ENCODE measurements around the gene UCHL5.

Gene UCHL5

DNA sequence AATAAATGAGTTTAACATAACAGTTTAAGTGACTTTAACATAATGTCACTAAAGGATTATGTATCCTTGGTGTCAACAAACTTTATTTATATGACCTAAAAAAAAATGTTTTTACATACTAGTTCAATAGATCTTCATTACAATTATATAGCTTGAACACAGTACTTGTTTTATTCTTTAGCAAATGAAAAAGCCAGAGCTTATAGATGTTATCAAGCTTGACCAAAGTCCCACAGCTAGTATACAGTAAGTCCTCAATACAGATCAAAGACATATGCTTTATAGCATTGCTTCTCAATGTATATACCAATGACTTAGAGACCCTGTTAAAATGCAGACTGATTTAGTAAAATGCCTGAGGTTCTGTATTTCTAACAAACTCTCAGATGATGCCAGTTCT lies 42.4 kb downstream of the UCHL5 start:
- TF ChIP-seq EZH2phosphoT487 (IDR thresholded peaks at IDR 0.05; ENCODE audit: low read depth) = no peak
- TF ChIP-seq, protein P1, sequence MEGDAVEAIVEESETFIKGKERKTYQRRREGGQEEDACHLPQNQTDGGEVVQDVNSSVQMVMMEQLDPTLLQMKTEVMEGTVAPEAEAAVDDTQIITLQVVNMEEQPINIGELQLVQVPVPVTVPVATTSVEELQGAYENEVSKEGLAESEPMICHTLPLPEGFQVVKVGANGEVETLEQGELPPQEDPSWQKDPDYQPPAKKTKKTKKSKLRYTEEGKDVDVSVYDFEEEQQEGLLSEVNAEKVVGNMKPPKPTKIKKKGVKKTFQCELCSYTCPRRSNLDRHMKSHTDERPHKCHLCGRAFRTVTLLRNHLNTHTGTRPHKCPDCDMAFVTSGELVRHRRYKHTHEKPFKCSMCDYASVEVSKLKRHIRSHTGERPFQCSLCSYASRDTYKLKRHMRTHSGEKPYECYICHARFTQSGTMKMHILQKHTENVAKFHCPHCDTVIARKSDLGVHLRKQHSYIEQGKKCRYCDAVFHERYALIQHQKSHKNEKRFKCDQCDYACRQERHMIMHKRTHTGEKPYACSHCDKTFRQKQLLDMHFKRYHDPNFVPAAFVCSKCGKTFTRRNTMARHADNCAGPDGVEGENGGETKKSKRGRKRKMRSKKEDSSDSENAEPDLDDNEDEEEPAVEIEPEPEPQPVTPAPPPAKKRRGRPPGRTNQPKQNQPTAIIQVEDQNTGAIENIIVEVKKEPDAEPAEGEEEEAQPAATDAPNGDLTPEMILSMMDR (IDR thresholded peaks at IDR 0.05; ENCODE audit: low read depth, low read length) = no peak
- Histone ChIP-seq H2AFZ (ENCODE audit: low read depth, low read length) (no peak overlapping the region), H3K9ac (ENCODE audit: low read length) (no peak overlapping the region), H3K36me3 (replicated peaks; ENCODE audit: low read depth, low read length) (peaks cover 24% of the 10 kb centered on the region), H3K4me3 (ENCODE audit: low read length) (no peak overlapping the region), H3K4me1 (ENCODE audit: low read length) (no peaks in the 10 kb centered on the region), H3K4me2 (ENCODE audit: low read length) (no peak overlapping the region), H4K20me1 (ENCODE audit: insufficient read depth, low read length) (no peaks in the 10 kb centered on the region), H3K9me3 (ENCODE audit: insufficient read depth, low read length) (no peaks in the 10 kb centered on the region), H3K27me3 (ENCODE audit: low read depth, low read length) (no peaks in the 10 kb centered on the region), H3K79me2 (ENCODE audit: low read length) (no peaks in the 10 kb centered on the region), H3K27ac (ENCODE audit: low read length) (no peak overlapping the region)

DNA sequence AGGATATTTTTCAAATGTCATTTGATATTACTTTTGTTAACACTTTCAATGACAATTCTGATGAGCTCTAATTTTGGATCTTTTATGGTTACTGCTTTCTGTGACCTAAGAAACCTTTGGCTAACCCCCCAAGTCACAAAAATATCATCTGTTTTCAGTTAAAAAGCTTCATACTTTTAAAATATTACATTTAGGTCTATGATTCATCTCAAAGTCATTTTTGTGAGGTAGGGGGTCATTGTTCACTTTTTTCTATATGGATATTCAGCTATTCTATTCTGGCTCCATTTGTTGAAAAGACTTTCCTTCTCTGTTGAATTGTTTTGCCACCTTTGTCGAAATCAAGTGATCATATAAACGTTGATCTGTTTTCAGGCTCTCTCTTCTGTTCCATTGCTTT lies 44.8 kb downstream of the UCHL5 start:
- H3K27ac ChIP-seq (ENCODE audit: low read length) = no peak overlapping the region
- no peak overlapping the region for H3K4me2 ChIP-seq (ENCODE audit: low read length)
- peaks cover 4% of the 10 kb centered on the region for H3K4me1 ChIP-seq (ENCODE audit: low read length)
- H3K27me3 ChIP-seq (ENCODE audit: low read depth, low read length) = no peaks in the 10 kb centered on the region
- no peak for TF ChIP-seq EZH2phosphoT487 (IDR thresholded peaks at IDR 0.05; ENCODE audit: low read depth)
- TF ChIP-seq, protein P1 (IDR thresholded peaks at IDR 0.05; ENCODE audit: low read depth, low read length) = no peak
- peaks cover 19% of the 10 kb centered on the region for H3K36me3 ChIP-seq (replicated peaks; ENCODE audit: low read depth, low read length)
- no peak overlapping the region for H3K4me3 ChIP-seq (ENCODE audit: low read length)
- H4K20me1 ChIP-seq (ENCODE audit: insufficient read depth, low read length) = no peaks in the 10 kb centered on the region
- no peaks in the 10 kb centered on the region for H3K9me3 ChIP-seq (ENCODE audit: insufficient read depth, low read length)
- H3K79me2 ChIP-seq (ENCODE audit: low read length) = no peaks in the 10 kb centered on the region
- H2AFZ ChIP-seq (ENCODE audit: low read depth, low read length) = no peak overlapping the region
- no peak overlapping the region for H3K9ac ChIP-seq (ENCODE audit: low read length)

DNA sequence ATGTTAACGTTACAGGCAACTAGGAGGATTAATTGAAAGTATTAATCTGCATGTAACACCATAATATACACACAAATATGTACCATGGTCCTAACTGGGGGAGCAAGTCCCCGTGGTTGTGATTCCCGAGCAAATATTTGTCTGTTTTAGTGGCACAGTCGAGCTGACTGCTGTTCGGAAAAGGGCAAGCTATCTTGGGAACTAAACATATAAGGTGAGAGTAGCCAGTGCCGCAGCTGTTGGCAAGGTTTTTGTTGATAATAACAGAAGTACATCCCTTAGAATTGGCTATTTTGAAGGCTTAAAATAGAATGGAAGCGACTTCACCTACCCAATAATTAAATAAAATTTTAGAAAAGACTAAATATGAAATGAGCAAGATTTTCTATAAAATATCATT lies 45.5 kb downstream of the UCHL5 start:
- H3K27ac ChIP-seq (ENCODE audit: low read length) = no peak overlapping the region
- H3K4me3 ChIP-seq (ENCODE audit: low read length) = no peak overlapping the region
- no peak overlapping the region for H3K9ac ChIP-seq (ENCODE audit: low read length)
- no peak overlapping the region for H2AFZ ChIP-seq (ENCODE audit: low read depth, low read length)
- H3K9me3 ChIP-seq (ENCODE audit: insufficient read depth, low read length) = no peaks in the 10 kb centered on the region
- no peak overlapping the region for H3K4me2 ChIP-seq (ENCODE audit: low read length)
- peaks cover 4% of the 10 kb centered on the region for H3K4me1 ChIP-seq (ENCODE audit: low read length)
- no peaks in the 10 kb centered on the region for H3K79me2 ChIP-seq (ENCODE audit: low read length)
- H3K36me3 ChIP-seq (replicated peaks; ENCODE audit: low read depth, low read length) = peaks cover 19% of the 10 kb centered on the region
- TF ChIP-seq EZH2phosphoT487 (IDR thresholded peaks at IDR 0.05; ENCODE audit: low read depth) = no peak
- TF ChIP-seq, protein P1 (IDR thresholded peaks at IDR 0.05; ENCODE audit: low read depth, low read length) = no peak
- no peaks in the 10 kb centered on the region for H4K20me1 ChIP-seq (ENCODE audit: insufficient read depth, low read length)
- H3K27me3 ChIP-seq (ENCODE audit: low read depth, low read length) = no peaks in the 10 kb centered on the region

DNA sequence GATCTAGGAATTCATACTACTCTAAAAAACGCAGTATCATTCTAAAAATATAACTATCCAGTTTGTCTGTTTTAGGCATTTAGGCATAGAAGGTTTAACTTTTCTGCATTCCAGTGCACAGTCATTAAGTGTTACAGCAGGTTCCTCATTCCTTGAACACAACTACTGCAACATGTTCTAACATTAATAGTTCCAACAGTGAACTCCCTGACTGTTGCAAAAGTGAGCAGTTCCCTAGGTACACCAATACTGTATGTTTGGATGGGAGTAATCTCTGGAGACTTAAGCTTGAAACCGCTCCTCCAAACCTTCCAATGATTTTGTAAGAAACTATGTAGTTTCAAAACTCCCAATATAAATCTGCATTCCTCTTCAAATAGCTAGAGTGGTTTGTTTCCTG lies 46.2 kb downstream of the UCHL5 start:
- Histone ChIP-seq H3K4me3 (ENCODE audit: low read length) (no peak overlapping the region), H4K20me1 (ENCODE audit: insufficient read depth, low read length) (no peaks in the 10 kb centered on the region), H3K9me3 (ENCODE audit: insufficient read depth, low read length) (no peaks in the 10 kb centered on the region), H3K4me1 (ENCODE audit: low read length) (peaks cover 4% of the 10 kb centered on the region), H3K27me3 (ENCODE audit: low read depth, low read length) (no peaks in the 10 kb centered on the region), H3K36me3 (replicated peaks; ENCODE audit: low read depth, low read length) (peaks cover 19% of the 10 kb centered on the region), H3K9ac (ENCODE audit: low read length) (no peak overlapping the region), H3K79me2 (ENCODE audit: low read length) (no peaks in the 10 kb centered on the region), H3K27ac (ENCODE audit: low read length) (no peak overlapping the region), H3K4me2 (ENCODE audit: low read length) (no peak overlapping the region), H2AFZ (ENCODE audit: low read depth, low read length) (no peak overlapping the region)
- TF ChIP-seq, protein P1 (IDR thresholded peaks at IDR 0.05; ENCODE audit: low read depth, low read length) = no peak
- no peak for TF ChIP-seq EZH2phosphoT487 (IDR thresholded peaks at IDR 0.05; ENCODE audit: low read depth)

Data from OCI-LY3 (cell line).